GM23338 (cell line): Measurements from ENCODE around the gene PHKA2.

Experiments used
- EZH2 ChIP-seq: fragments of 200-600 bp; sonication (generic); IDR thresholded peaks from one replicate; pipeline ENCODE4 v1.8.0; 2017; ENCODE audit warnings: antibody characterized with exemption, mild to moderate bottlenecking, low read depth; ENCODE audit not compliant: unreplicated experiment
- JUNB ChIP-seq: IDR thresholded peaks from one replicate; pipeline ENCODE4 v1.6.1; 2016; ENCODE audit warnings: antibody characterized with exemption; ENCODE audit not compliant: unreplicated experiment
- TF ChIP-seq, protein P1 (sequence below), 2 experiments: fragments of 200-600 bp in 1 of 2; sonication (generic) in 1 of 2; conservative IDR thresholded peaks; 2 replicates each; pipeline versions ENCODE4 v1.5.1 to v1.6.1; 2016 to 2017; ENCODE audit warnings: antibody characterized with exemption in 2 of 2, low read depth in 2 of 2, mild to moderate bottlenecking in 2 of 2, moderate library complexity in 1 of 2

GRCh38 chrX:19007011-19007410, 23.1 kb upstream of the PHKA2 start:
- no peak for TF ChIP-seq JUNB
- no peak for TF ChIP-seq EZH2
- TF ChIP-seq, protein P1, sequence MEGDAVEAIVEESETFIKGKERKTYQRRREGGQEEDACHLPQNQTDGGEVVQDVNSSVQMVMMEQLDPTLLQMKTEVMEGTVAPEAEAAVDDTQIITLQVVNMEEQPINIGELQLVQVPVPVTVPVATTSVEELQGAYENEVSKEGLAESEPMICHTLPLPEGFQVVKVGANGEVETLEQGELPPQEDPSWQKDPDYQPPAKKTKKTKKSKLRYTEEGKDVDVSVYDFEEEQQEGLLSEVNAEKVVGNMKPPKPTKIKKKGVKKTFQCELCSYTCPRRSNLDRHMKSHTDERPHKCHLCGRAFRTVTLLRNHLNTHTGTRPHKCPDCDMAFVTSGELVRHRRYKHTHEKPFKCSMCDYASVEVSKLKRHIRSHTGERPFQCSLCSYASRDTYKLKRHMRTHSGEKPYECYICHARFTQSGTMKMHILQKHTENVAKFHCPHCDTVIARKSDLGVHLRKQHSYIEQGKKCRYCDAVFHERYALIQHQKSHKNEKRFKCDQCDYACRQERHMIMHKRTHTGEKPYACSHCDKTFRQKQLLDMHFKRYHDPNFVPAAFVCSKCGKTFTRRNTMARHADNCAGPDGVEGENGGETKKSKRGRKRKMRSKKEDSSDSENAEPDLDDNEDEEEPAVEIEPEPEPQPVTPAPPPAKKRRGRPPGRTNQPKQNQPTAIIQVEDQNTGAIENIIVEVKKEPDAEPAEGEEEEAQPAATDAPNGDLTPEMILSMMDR (conservative IDR thresholded peaks at IDR 0.05; ENCODE audit: low read depth in 2 of 2): no peak
